Measurements from ENCODE around the gene FOCAD. TPM values are rescaled to one million over a fixed set of nuclear protein-coding genes. Genes with fewer than 3 reads are reported as not detected.

FOCAD gene
- total and polyA plus RNA-seq, 2 donors (not counting 1 experiment from before 2014, with no cell fraction given) = 4.0 to 10.1 TPM

DNA sequence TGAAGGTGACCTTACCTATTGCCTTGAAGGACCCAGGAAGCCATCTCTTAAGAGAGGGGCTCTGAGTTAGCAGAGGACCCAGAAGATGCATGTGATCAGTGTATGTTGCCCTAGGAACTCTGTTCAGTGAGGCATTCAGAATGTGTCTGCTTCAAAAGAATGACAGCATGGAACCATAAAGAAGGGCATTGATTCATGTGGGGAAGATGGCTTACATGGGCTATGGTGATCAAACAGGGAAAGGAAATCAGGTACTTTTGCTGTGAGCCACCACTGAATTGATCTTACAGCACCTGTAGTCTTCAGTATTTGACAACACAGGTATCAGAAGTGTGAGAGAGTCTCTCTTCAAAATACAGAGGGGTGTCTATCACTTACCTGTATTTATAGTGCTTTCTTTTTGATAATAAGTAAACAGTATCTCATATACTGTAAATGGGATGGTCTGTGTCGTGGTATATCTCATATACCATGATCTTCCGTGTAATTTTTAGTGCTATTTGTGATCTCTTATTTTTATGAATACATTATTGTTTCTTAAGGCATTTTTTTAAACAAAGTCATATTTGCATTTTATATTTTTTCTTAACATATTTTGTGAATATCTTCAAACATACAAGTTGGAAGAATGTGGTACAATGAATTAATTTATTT, 57.0 kb downstream of the FOCAD start:
- no CpG with 5 or more reads among the region's 2 CpGs for WGBS (ENCODE audit: insufficient coverage)
- Mint-ChIP-seq H3K9me3 (ENCODE audit: insufficient read depth) (no peaks in the 10 kb centered on the region), H3K4me1 (no peaks in the 10 kb centered on the region), H3K27ac (no peak overlapping the region), H3K27me3 (no peaks in the 10 kb centered on the region), H3K4me3 (no peak overlapping the region)
- intact Hi-C loops (cut with micrococcal nuclease) = loop anchor here (10.0 kb wide), 1 partner anchor 56 kb away; the partner anchor contains the start of gene FOCAD
- H3K79me2 ChIP-seq (ENCODE audit: control insufficient read depth, insufficient read depth, low read length) = no peaks in the 10 kb centered on the region
- TF ChIP-seq, protein P1, sequence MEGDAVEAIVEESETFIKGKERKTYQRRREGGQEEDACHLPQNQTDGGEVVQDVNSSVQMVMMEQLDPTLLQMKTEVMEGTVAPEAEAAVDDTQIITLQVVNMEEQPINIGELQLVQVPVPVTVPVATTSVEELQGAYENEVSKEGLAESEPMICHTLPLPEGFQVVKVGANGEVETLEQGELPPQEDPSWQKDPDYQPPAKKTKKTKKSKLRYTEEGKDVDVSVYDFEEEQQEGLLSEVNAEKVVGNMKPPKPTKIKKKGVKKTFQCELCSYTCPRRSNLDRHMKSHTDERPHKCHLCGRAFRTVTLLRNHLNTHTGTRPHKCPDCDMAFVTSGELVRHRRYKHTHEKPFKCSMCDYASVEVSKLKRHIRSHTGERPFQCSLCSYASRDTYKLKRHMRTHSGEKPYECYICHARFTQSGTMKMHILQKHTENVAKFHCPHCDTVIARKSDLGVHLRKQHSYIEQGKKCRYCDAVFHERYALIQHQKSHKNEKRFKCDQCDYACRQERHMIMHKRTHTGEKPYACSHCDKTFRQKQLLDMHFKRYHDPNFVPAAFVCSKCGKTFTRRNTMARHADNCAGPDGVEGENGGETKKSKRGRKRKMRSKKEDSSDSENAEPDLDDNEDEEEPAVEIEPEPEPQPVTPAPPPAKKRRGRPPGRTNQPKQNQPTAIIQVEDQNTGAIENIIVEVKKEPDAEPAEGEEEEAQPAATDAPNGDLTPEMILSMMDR (IDR thresholded peaks at IDR 0.05) = no peak
- TF ChIP-seq EZH2 (IDR thresholded peaks at IDR 0.05; ENCODE audit: borderline replicate concordance, insufficient read depth, low read depth, low read length, poor library complexity, severe bottlenecking) = no peak
- no peak overlapping the region for H3K4me3 ChIP-seq (ENCODE audit: control extremely low read depth in 1 of 5, extremely low read depth in 1 of 5, insufficient read depth in 1 of 5, low read depth in 2 of 5, low read length in 4 of 5)
- POLR2A ChIA-PET = interaction anchor here (0.6 kb wide), 1 partner anchor 57 kb away, joined by 3 read pairs; the partner anchor contains the start of gene FOCAD
- H3K9ac ChIP-seq (ENCODE audit: low read length) = no peak overlapping the region
- H3K9me3 ChIP-seq (ENCODE audit: control extremely low read depth in 1 of 3, control insufficient read depth in 2 of 3, insufficient read depth in 1 of 3, low read length in 2 of 3) = no peaks in the 10 kb centered on the region
- CTCF ChIA-PET = no interaction called here
- no peak overlapping the region for H3K27ac ChIP-seq (ENCODE audit: low read length in 2 of 2)
- peaks cover 2 to 3% of the 10 kb centered on the region in 2 experiments for H3K36me3 ChIP-seq (replicated peaks in 1 of 2; ENCODE audit: control extremely low read depth in 1 of 2, control insufficient read depth in 1 of 2, extremely low read depth in 1 of 2, insufficient read depth in 2 of 2, low read length in 1 of 2)
- no peaks in the 10 kb centered on the region for H3K27me3 ChIP-seq (replicated peaks in 1 of 4; ENCODE audit: control extremely low read depth in 1 of 4, control insufficient read depth in 3 of 4, insufficient read depth in 4 of 4, low read length in 3 of 4)
- DNase-seq = no peak
- no peaks in the 10 kb centered on the region for H3K4me1 ChIP-seq (ENCODE audit: control insufficient read depth in 2 of 2, insufficient read depth in 2 of 2, low read length in 2 of 2)
- no peak overlapping the region for H3K4me2 ChIP-seq (replicated peaks; ENCODE audit: low read depth, low read length, poor library complexity, severe bottlenecking)
- H4K20me1 ChIP-seq (ENCODE audit: control insufficient read depth, insufficient read depth, low read length, poor library complexity, severe bottlenecking) = no peaks in the 10 kb centered on the region
- no peak overlapping the region for H2AFZ ChIP-seq (ENCODE audit: insufficient read depth, low read depth, low read length, poor library complexity, severe bottlenecking)
- no peak for ATAC-seq (ENCODE audit: low read depth)

DNA sequence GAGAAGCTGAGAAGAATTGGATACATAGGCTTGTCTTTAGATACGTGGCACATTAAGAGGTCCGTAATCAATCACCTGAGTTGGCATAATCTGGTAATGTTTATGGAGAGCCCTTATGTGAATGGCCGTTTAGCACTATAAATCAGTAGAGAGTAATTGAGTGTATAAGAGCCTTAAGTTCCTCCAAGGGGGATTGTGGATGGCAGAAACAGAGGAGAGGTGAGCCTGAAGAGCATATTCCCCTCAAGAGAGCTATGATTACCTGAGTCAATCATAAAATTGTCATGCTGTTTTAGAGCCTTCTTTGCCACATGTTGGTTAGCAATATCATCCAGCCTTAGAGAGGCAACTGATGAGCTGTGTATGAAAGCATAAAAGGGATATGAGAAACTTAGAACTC, 58.8 kb downstream of the FOCAD start:
- Histone ChIP-seq H3K27ac (ENCODE audit: low read length in 2 of 2) (no peak overlapping the region), H3K4me3 (ENCODE audit: control extremely low read depth in 1 of 5, extremely low read depth in 1 of 5, insufficient read depth in 1 of 5, low read depth in 2 of 5, low read length in 4 of 5) (no peak overlapping the region), H3K9ac (ENCODE audit: low read length) (no peak overlapping the region), H3K4me1 (ENCODE audit: control insufficient read depth in 2 of 2, insufficient read depth in 2 of 2, low read length in 2 of 2) (no peaks in the 10 kb centered on the region), H3K79me2 (ENCODE audit: control insufficient read depth, insufficient read depth, low read length) (no peaks in the 10 kb centered on the region), H3K4me2 (replicated peaks; ENCODE audit: low read depth, low read length, poor library complexity, severe bottlenecking) (no peak overlapping the region), H3K9me3 (ENCODE audit: control extremely low read depth in 1 of 3, control insufficient read depth in 2 of 3, insufficient read depth in 1 of 3, low read length in 2 of 3) (no peaks in the 10 kb centered on the region), H3K27me3 (replicated peaks in 1 of 4; ENCODE audit: control extremely low read depth in 1 of 4, control insufficient read depth in 3 of 4, insufficient read depth in 4 of 4, low read length in 3 of 4) (no peaks in the 10 kb centered on the region), H2AFZ (ENCODE audit: insufficient read depth, low read depth, low read length, poor library complexity, severe bottlenecking) (no peak overlapping the region), H3K36me3 (replicated peaks in 1 of 2; ENCODE audit: control extremely low read depth in 1 of 2, control insufficient read depth in 1 of 2, extremely low read depth in 1 of 2, insufficient read depth in 2 of 2, low read length in 1 of 2) (peaks cover 2 to 3% of the 10 kb centered on the region in 2 experiments), H4K20me1 (ENCODE audit: control insufficient read depth, insufficient read depth, low read length, poor library complexity, severe bottlenecking) (no peaks in the 10 kb centered on the region)
- ChIA-PET POLR2A (no interaction called here), CTCF (interaction anchor here (1.4 kb wide), 1 partner anchor 118 kb away, joined by 5 read pairs; no protein-coding TSS in a partner anchor)
- Mint-ChIP-seq H3K4me3 (no peak overlapping the region), H3K9me3 (ENCODE audit: insufficient read depth) (no peaks in the 10 kb centered on the region), H3K4me1 (no peaks in the 10 kb centered on the region), H3K27me3 (no peaks in the 10 kb centered on the region), H3K27ac (no peak overlapping the region)
- 98% methylated on average over 3 of the region's 3 CpGs for WGBS (ENCODE audit: insufficient coverage)
- ATAC-seq (ENCODE audit: low read depth) = no peak
- intact Hi-C loops (cut with micrococcal nuclease) = loop anchor here (10.0 kb wide), 1 partner anchor 58 kb away; the partner anchor contains the start of gene FOCAD
- no peak for DNase-seq
- TF ChIP-seq, protein P1 (IDR thresholded peaks at IDR 0.05) = no peak
- no peak for TF ChIP-seq EZH2 (IDR thresholded peaks at IDR 0.05; ENCODE audit: borderline replicate concordance, insufficient read depth, low read depth, low read length, poor library complexity, severe bottlenecking)
